Measurements from ENCODE around the gene CHD9NB. TPM values are rescaled to one million over a fixed set of nuclear protein-coding genes. Genes with fewer than 3 reads are reported as not detected.

CHD9NB gene
- 1 to 10 TPM in 3 of 4 donors, not detected in 1; 2.4 to 6.9 (median 3.2) TPM for total RNA-seq

DNA sequence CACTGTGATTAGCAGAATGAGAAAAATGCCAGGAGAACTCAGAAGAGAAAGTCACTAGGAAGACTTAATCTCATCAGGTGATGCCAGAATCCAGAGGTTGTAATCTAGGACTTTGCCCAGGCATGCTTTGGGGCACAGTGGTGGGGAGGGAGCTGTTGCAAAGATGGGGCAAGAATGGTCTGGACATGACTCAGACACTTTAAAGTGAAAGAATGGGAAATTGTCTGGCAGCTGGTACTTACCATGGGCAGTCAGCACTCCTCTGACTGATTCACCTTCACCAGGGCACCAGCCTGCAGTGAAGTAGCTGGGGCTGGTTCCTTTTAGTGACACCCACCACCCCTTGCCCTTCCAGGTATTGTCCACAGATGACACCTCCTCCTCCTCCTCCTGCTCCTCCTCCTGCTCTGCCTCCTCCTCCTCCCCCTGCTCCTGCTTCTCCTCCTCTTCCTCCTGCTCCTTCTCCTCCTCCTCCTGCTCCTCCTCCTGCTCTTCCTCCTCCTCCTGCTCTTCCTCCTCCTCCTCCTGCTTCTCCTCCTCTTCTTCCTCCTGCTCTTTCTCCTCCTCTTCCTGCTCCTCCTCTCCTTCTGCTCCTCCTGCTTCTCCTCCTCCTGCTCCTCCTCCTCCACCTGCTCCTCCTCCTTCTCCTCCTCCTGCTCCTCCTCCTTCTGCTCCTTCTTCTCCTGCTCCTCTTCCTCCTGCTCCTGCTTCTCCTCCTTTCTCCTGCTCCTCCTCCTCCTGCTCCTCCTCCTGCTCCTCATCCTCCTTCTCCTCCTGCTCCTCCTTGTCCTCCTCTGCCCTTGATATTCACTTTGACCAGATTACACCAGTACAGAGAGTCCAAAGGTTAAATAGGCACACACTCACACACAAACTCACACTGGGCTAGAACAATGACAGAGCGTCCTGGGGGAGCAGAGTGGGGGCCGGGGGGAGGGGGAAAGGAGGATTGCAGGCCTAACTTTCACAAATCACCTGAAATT is at the start of gene CHD9NB:
Gene CHD9NB, minus strand, starts transcription at position 379 of the 983 bp plus-strand sequence. CDS start 8,739 bp downstream, outside the sequence.
- no peaks in the 10 kb centered on the region for H3K27me3 ChIP-seq
- TF ChIP-seq POLR2A (IDR thresholded peaks at IDR 0.05): peak in 1 of 2 donors; percentile 19
- TF ChIP-seq, protein P1, sequence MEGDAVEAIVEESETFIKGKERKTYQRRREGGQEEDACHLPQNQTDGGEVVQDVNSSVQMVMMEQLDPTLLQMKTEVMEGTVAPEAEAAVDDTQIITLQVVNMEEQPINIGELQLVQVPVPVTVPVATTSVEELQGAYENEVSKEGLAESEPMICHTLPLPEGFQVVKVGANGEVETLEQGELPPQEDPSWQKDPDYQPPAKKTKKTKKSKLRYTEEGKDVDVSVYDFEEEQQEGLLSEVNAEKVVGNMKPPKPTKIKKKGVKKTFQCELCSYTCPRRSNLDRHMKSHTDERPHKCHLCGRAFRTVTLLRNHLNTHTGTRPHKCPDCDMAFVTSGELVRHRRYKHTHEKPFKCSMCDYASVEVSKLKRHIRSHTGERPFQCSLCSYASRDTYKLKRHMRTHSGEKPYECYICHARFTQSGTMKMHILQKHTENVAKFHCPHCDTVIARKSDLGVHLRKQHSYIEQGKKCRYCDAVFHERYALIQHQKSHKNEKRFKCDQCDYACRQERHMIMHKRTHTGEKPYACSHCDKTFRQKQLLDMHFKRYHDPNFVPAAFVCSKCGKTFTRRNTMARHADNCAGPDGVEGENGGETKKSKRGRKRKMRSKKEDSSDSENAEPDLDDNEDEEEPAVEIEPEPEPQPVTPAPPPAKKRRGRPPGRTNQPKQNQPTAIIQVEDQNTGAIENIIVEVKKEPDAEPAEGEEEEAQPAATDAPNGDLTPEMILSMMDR (IDR thresholded peaks at IDR 0.05): no peak
- peaks cover 0 to 48% (median 2%) of the 10 kb centered on the region in 4 donors for H3K4me1 ChIP-seq
- H3K9me3 ChIP-seq: no peaks in the 10 kb centered on the region
- no peaks in the 10 kb centered on the region for H3K36me3 ChIP-seq
- peak within 1 kb of the TSS in 2 of 4 donors; percentile 10 to 23 for H3K4me3 ChIP-seq
- peak within 1 kb of the TSS in 3 of 4 donors; percentile 11 to 91 (median 71) for H3K27ac ChIP-seq
- DNase-seq: peak in 2 of 3 donors; percentile 69 to 84

DNA sequence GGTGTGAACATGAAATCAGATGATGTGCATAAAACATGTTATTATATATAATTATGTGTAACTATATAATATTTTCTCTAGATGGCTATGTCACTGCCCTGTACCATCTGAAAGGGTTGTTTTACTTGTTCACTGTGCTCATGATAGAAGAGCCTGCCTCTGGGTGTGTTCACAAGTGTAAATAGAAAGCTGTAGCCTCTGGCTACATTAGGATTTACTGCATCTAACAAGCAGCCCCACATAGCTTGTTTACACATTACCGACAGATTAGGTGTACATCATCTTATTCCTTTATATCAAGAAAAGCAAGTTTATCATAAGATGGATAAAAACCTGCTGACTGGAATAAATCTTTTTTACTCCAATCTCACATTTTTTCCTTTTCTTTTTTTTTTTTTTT is 48.2 kb upstream of the CHD9NB start:
- Histone ChIP-seq H3K27me3 (no peaks in the 10 kb centered on the region), H3K27ac (peak overlapping the region in 2 of 4 donors; percentile 86 to 92), H3K9me3 (no peaks in the 10 kb centered on the region), H3K4me3 (no peak overlapping the region), H3K4me1 (peaks cover 0 to 29% (median 19%) of the 10 kb centered on the region in 4 donors), H3K36me3 (no peaks in the 10 kb centered on the region)
- DNase-seq: no peak
- TF ChIP-seq, protein P1 (IDR thresholded peaks at IDR 0.05): no peak

DNA sequence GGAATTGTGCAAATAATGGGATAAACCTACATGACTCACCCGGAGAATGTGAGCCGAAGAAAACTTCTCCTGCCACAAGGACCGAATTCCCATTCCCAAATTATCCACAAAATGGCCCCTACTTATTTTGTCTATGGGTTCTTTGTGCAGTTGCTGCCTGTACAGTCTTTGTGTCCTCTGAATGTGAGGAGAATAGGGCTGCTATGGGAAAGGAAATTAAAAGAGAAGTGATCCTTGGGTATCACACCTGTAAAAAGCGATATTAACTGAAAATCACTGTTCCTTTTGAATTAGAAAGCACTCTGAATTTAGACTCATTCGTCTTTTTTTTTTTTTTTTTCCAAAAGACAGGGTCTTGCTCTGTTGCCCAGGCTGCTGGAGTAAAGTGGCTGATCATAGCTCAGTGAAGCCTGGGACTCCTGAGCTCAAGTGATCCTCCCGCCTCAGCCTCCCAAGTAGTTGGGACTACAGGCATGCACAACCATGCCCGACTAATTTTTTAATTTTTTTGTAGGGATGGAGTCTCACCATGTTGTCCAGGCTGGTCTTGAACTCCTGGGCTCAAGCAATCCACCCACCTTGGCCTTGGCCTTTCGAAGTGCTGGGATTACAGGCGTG is 47.5 kb upstream of the CHD9NB start:
- DNase-seq: no peak
- H3K27me3 ChIP-seq: no peaks in the 10 kb centered on the region
- peak overlapping the region; percentile 40 to 52 (median 50) for H3K4me3 ChIP-seq
- peaks cover 0 to 29% (median 19%) of the 10 kb centered on the region in 4 donors for H3K4me1 ChIP-seq
- TF ChIP-seq, protein P1 (IDR thresholded peaks at IDR 0.05): no peak
- no peak for TF ChIP-seq POLR2A (IDR thresholded peaks at IDR 0.05)
- no peaks in the 10 kb centered on the region for H3K36me3 ChIP-seq
- H3K9me3 ChIP-seq: no peaks in the 10 kb centered on the region
- peak overlapping the region; percentile 86 to 94 (median 92) for H3K27ac ChIP-seq

GRCh38 chr16:53099318-53100130 is 46.8 kb upstream of the CHD9NB start:
- DNase-seq: peak; percentile 67 to 94 (median 94)
- no peaks in the 10 kb centered on the region for H3K36me3 ChIP-seq

More at GRCh38 chr16:53099318-53100130, 46.8 kb upstream of the CHD9NB start:
- H3K27ac ChIP-seq: peak overlapping the region; percentile 86 to 94 (median 92)
- H3K27me3 ChIP-seq: no peaks in the 10 kb centered on the region
- H3K9me3 ChIP-seq: no peaks in the 10 kb centered on the region
- peak overlapping the region; percentile 40 to 52 (median 50) for H3K4me3 ChIP-seq
- peaks cover 0 to 31% (median 21%) of the 10 kb centered on the region in 4 donors for H3K4me1 ChIP-seq
- TF ChIP-seq, protein P1 (IDR thresholded peaks at IDR 0.05): no peak
- TF ChIP-seq POLR2A (IDR thresholded peaks at IDR 0.05): peak; percentile 35 to 65
